22Rv1 (cell line): ENCODE results near the gene ZNF883.
A peak's percentile ranks its signal among the peaks of the same experiment; 100 is the strongest.
"Not testable (repeated sequence)": the region's sequence is repeated elsewhere in the genome, so short reads cannot be mapped to it uniquely, and the experiment has no call there.

Experiments
- H3K27ac ChIP-seq: fragments of 450-650 bp; 2 replicates; pipeline ENCODE4 v1.5.1; 2017
- CTCF ChIP-seq: fragments of 450-650 bp; IDR thresholded peaks from 2 replicates; pipeline ENCODE4 v1.5.1; 2017; ENCODE audit warnings: mild to moderate bottlenecking
- ZFX ChIP-seq: fragments of 450-650 bp; IDR thresholded peaks from 2 replicates; pipeline ENCODE4 v1.6.1; 2017; ENCODE audit warnings: antibody characterized with exemption, borderline replicate concordance

Gene ZNF883

DNA sequence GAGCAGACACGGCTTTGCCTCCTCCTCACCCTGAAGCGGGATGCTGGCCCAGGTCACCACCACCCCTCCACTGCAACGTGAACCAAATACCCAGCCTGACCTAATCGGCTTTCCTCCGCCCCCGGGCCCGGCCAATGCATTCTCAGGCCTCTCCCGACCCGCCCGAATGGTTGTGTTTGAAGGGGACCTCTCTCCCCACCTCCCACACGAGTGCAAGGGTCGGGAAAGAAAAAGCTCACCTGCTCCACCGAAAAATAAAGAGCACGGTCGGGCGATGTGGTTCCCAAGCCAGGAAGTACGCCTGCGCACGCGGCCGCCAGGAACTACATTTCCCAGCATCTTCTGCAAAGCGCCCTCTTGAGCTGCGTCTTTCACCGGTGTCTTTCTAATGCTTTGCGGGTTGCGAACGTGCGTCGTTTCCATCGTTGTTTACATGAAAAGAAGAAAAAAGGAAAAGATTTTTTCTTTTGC is at the start of gene ZNF883:
TSS of gene ZNF883 (minus strand) at position 282 of the 471 bp plus-strand sequence.
- no peak within 1 kb of the TSS for H3K27ac ChIP-seq
- TF ChIP-seq ZFX (no peak), CTCF (peak; percentile 19; the same call in 1 of the 2 replicates)

DNA sequence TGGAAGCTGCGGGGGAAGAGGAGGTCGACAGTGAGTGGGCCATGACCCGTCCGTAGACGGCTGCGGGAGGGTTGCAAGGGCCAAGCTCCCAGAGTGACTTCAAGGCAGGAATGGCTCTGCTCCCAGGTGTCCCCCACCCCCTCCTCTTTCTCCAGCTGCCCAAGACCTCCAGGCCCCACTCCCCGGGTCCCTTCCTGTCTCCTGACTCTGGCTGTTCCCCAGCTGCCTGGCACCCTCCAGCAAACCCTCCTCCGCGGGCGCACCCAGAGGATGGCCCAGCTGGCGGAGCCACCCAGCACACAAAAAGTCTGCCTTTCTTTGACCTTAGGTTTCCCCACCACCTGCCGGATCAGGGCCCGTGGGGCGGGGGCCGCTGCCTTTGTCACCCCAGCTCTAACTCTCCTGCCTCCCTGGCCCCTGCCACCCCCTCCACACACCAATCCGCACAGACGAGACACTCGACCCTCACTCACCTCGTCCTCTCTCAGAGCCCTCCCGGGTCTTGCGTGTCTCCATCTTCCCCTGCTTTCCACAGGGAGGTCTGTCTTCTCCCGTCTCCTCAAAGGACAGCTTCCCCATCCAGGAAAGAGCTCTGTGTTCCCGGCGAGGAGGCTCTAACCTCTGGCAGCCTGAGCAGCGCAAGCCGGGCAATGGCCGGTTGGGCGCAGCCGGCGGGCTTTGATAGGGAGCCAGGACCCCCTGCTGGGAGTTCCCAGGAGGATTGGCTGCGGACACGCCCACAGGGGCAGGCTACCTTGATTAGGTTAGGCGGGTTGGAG is 49.3 kb upstream of the ZNF883 start:
- not testable (repeated sequence) for H3K27ac ChIP-seq

DNA sequence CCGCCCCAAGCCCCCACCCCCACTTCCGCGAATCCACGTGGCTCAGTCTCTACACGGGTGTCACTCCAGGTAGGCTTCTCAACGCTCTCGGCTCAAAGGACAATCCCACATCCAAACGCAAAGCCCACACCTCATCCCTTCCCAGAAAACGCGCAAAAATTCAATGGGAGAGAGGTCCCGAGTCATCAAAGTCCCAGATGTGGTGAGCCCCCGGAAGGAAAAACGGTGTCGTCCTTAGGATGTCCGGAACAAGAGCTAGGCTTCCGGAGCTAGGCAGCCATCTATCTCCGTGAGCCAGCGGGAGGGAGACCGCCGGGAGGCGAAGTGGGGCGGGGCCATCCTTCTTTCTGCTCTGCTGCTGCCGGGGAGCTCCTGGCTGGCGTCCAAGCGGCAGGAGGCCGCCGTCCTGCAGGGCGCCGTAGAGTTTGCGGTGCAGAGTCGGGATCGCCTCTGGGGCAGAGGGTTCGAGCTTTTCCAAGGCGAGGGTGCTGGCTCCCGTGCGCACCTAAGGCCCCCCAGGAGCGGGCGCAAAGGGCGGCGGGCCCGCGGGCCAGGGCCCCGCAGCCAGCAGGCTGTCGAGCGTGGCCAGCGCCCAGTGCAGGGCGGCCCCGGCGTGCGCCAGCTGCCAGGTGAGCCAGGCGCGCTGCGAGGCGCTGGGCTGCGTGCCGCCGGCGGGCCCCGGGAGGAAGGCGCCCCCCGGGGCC is 47.7 kb upstream of the ZNF883 start:
- H3K27ac ChIP-seq = not testable (repeated sequence)

GRCh38 chr9:113057193-113057592 is 45.2 kb upstream of the ZNF883 start:
- TF ChIP-seq ZFX (no peak), CTCF (no peak)
- H3K27ac ChIP-seq = peak overlapping the region; percentile 63

GRCh38 chr9:113056191-113057106 is 44.5 kb upstream of the ZNF883 start, which contains the start of gene ZFP37:
ZFP37 (minus strand) TSS chr9:113056724; CDS start chr9:113056688, 36 bp downstream.
- peak within 1 kb of the TSS; percentile 63 for H3K27ac ChIP-seq
- TF ChIP-seq ZFX (no peak), CTCF (no peak)

DNA sequence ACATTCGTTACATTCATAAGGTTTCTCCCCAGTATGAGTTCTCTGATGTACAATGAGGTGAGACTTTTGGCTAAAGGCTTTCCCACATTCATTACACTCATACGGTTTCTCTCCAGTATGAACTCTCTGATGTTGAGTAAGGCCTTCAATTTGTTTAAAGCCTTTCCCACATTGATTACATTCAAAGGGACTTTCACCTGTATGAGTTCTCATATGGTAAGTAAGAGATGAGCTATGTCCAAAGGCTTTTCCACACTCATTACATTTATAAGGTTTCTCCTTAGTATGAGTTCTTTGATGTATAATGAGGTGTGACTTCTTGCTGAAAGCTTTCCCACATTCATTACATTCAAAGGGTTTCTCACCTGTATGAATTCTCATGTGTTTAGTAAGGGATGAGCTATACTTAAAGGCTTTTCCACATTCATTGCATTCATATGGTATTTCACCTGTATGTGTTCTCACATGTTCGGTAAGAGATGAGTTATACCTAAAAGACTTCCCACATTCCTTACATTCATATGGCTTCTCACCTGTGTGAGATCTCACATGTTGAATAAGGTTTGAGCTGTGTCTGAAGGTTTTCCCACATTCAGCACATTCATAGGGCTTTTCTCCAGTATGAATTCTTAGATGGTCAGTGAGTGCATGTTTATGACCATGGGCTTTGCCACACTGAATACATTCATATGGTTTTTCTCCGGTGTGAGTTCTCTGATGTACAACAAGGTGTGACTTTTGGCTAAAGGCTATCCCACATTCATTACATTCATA is 31.1 kb upstream of the ZNF883 start:
- TF ChIP-seq ZFX = no peak
- TF ChIP-seq CTCF = no peak
- H3K27ac ChIP-seq = no peak overlapping the region

DNA sequence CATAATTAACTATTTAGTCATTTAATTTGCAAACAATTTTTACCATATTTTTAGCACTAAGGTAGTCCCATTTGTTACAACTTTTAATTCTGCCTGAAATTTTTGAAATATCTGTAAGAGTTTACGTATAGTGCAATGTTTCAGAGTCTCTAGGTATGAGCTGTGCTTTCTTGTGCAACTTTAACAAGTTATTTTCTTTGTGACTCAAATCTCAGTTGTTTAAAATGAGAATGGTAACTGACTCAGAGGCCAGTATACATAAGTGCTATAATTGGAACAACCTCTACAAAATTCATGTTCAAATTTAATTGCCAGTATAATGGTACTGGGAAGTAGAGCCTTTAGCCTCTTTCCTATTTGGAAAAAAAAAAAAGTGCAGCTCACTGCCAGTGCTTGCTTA is 14.2 kb upstream of the ZNF883 start:
- TF ChIP-seq ZFX (no peak), CTCF (no peak)
- no peak overlapping the region for H3K27ac ChIP-seq
